GM18499 (cell line): ENCODE measurements around the gene GLDC.
"Not testable (repeated sequence)": the region's sequence is repeated elsewhere in the genome, so short reads cannot be mapped to it uniquely, and the experiment has no call there.

Experiments used
- ATAC-seq: cut with Tn5 transposase; IDR thresholded peaks from one replicate; pipeline ENCODE4 v1.9.1; 2021; ENCODE audit warnings: moderate number of reproducible peaks; ENCODE audit not compliant: insufficient read depth, unreplicated experiment

GLDC gene

GRCh38 chr9:6575324-6576034 is 70.0 kb downstream of the GLDC start:
- peak; percentile 83 for ATAC-seq

DNA sequence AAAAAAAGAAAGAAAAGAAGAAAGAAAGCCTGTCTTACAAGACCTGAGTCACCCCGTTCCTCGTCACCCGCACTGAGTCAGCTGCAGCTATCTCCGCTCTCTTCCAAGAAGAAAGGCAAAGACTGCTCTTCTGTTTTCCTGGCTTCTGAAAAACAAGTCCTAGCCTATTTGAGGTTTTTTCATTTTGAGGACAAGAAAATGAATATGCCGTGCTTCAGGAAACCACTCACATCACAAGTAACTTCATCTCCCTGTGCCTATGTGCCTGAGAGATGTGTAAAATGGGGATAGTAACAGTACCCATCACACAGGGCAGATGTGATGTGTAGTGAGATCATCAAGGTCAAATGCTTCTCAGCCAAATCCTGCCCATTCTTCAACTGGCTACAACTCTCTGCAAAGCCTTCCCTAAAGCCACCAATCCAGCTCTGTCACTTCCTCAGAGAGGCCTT is 78.4 kb downstream of the GLDC start:
- ATAC-seq: no peak

GRCh38 chr9:6566409-6567139 is 79.0 kb downstream of the GLDC start:
- no peak for ATAC-seq

DNA sequence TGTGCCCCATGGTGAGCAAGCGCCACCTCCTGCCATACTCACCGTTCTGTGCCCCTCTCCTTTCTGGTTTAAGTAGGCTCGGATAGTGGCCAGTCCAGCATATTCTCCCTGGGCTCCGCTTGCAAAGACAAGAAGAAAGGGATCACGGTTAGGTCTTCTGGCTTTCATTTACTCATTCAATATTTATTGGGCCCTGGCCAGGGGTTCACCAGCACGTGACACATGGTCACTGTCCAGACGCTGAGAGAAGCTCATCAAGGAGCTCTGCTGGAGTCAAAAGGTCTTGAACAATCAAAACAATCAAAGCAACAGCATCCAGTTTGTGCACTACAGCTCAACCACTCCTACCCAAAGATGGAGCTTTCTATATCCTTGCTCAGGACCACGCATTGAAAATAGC is 80.2 kb downstream of the GLDC start:
- no peak for ATAC-seq

DNA sequence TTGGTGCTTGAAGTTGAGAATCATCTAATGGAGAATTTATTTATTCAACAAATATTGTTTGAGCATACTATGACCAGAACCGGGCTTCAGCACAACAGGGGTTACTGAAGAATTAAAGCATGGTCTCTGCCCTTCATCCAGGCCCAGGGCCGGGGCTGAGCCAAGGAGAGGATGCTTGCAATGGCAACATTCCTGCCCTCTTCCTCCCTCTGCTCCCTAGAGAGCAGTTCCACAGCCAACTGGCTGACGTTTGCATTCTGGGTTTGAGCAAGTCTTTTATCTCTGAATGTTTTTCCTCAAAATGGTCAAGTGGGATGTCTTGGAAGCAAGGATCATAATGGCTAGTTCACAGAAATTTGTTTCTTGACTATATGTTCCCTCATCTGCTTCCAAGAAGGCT is 80.7 kb downstream of the GLDC start:
- no peak for ATAC-seq

- ATAC-seq: no peak
Measured at GRCh38 chr9:6564360-6564759, 81.2 kb downstream of the GLDC start.

DNA sequence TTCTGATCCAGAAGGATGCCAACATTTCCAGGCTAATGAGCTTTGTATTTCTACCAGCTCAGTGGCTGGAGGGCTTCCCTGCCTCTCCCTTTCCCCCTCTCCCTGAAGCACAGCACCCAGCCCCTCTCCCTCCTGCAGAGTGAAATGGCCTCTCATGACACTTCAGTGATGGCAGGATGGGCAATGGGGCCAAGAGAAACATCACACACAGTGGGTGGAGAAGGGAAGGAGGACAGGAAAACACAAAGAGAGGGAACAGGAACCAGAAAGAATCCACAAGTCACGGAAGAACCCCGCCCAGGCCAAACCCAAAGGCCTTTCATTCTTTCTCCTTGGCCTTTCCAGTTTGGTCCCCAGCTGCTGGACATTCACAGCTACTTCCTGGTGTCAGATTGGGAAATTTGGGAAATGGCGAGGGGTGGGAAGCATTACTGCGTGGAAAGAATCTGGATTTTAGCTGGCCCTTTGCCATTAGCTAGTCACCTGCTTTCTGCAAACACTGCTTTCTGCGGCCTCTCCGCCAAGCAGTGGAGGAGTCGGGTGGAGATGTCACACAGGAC is 82.6 kb downstream of the GLDC start:
- no peak for ATAC-seq

DNA sequence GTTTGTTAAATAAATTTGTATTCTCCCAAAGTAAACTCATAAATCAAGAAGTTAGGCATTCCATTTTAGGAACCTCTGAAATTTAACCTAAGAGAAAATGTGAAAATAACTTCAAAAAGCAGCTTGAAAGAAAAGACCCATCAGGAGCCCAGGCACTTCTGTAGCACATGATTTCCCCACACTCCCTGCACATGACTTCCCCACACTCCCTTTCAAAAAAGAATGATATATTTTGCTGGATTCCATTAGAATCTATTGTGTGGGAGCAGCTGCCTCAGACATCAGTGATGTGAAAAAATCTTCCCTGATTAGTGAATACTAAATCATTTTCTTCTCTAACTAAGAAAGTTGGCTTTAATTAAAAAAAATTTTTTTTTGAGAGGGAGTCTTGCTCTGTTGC is 83.3 kb downstream of the GLDC start:
- ATAC-seq: no peak

GRCh38 chr9:6557883-6558616 is 87.5 kb downstream of the GLDC start:
- ATAC-seq: no peak

- no peak for ATAC-seq
Measured at GRCh38 chr9:6553866-6554265, 91.7 kb downstream of the GLDC start.

DNA sequence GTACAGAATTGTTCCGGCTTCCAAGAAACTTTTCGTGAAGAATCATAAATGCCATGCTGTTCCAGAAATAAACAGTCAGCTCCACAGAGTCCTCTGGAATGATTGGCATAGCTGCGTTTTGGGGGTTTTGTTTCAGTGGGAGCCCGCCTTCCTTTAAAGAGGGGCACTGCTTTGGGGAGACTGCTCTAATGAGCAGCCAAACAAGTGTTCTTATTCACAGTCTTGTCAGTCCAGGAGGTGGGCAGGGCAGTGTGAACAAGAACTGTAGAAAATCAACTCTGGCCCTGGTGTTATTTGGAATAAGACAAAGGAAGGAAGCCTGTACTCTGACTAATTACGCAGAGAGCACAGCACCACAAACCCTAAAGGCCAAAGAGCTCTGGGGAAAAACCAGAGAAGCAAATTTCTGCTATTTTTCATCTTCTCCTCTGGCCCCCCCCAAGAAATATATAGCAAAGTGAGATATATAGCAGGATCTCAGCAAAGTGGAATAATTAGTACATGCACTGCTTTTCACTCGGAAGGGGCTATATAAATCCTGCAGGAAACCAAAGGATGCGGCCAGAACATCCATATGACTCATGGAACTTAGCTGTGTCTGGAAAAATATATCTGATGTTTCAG is 92.9 kb downstream of the GLDC start:
- ATAC-seq: no peak

- no peak for ATAC-seq
Measured at GRCh38 chr9:6552033-6552432, 93.5 kb downstream of the GLDC start.

DNA sequence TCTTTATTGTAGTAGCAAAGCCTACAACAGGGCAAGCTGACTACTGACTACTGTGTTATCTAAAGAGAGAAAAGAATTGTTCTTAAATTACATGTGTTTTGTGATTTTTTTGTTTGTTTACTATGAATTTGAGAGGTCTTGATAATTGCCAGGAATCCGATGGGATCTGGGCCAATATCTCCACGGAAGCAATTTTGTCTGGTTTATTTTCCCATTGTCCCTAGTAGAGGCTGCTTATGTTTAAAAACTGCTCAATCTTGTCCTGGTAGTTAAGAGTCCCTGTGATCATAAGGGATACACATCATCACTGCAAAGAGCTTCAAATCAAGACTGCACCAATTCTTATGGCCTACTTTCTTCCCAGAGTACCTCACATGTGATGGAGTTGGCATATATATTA is 94.4 kb downstream of the GLDC start:
- no peak for ATAC-seq

- no peak for ATAC-seq
Measured at GRCh38 chr9:6549106-6549800, 96.3 kb downstream of the GLDC start.

GRCh38 chr9:6545017-6545691 is 100.4 kb downstream of the GLDC start:
- ATAC-seq: no peak

GRCh38 chr9:6543204-6543603 is 102.3 kb downstream of the GLDC start:
- no peak for ATAC-seq

DNA sequence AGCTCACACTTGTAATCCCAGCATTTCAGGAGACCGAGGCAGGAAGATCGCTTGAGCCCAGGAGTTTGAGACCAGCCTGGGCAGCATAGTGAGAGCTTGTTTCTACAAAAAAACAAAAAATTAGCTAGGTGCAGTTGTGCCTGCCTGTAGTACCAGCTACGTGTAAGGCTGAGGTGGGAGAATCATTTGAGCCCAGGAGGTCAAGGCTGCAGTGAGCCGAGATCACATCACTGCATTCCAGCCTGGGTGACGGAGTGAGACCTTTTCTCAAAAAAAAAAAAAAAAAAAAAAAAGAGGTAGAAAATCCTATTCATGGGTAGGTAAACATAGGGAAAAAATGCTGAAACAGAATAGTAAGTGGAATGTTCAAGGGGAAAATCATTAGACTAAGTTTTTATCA is 102.9 kb downstream of the GLDC start:
- not testable (repeated sequence) for ATAC-seq

GRCh38 chr9:6538666-6539071 is 106.9 kb downstream of the GLDC start:
- ATAC-seq: no peak

- ATAC-seq: no peak
Measured at GRCh38 chr9:6535594-6535993, 109.9 kb downstream of the GLDC start.
